ENCODE results near the gene SLC17A9.

DNA sequence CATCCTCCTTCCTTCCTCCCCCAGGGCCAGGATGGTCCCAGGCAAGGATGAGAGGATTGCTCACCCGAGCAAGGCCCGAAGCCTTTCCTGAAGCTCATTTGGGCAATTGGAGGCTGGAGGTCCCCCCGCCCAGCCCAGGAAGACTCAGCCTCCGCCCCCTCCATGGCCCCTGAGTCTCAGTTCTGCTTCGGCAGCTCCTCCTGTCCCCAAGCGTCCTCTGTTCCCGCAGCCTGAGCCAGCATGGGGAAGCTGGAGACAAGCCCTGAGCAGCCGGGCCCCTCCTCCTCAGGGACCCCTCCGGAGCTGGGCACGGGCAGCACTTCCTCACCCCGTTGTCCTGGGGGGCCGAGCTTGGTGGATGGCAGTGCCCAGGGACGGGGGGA is 26.0 kb downstream of the SLC17A9 start:
- TF ChIP-seq, protein P1, sequence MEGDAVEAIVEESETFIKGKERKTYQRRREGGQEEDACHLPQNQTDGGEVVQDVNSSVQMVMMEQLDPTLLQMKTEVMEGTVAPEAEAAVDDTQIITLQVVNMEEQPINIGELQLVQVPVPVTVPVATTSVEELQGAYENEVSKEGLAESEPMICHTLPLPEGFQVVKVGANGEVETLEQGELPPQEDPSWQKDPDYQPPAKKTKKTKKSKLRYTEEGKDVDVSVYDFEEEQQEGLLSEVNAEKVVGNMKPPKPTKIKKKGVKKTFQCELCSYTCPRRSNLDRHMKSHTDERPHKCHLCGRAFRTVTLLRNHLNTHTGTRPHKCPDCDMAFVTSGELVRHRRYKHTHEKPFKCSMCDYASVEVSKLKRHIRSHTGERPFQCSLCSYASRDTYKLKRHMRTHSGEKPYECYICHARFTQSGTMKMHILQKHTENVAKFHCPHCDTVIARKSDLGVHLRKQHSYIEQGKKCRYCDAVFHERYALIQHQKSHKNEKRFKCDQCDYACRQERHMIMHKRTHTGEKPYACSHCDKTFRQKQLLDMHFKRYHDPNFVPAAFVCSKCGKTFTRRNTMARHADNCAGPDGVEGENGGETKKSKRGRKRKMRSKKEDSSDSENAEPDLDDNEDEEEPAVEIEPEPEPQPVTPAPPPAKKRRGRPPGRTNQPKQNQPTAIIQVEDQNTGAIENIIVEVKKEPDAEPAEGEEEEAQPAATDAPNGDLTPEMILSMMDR (IDR thresholded peaks at IDR 0.05; ENCODE audit: insufficient read depth, low read depth, low read length), result no peak
- TF ChIP-seq EZH2 (IDR thresholded peaks at IDR 0.05; ENCODE audit: insufficient read depth, low read length), result no peak
